ENCODE data around the gene FXR2. TPM values are rescaled to one million over a fixed set of nuclear protein-coding genes. Genes with fewer than 3 reads are reported as not detected.
"Not testable (repeated sequence)": the region's sequence is repeated elsewhere in the genome, so short reads cannot be mapped to it uniquely, and the experiment has no call there.

Gene FXR2
- total and polyA plus RNA-seq, 2 experiments from 2014 or later, result 65.0 to 65.5 TPM

DNA sequence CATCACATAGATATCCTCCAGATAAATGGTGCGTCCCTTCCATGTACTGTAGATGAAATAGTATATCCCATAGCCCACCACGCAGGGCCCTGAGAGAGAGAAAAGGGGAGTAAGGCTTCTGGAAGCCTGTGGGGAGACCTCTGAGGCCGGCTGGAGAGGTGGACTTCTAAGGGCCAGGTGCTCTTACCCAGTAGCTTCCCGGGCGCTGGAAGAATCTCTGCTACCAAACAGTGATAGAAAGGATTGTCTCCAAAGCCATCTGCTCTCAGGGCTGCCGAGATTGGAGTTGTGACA is 12.2 kb upstream of the FXR2 start:
- H3K27ac ChIP-seq, result peak overlapping the region; percentile 97
- TF ChIP-seq, protein P1, sequence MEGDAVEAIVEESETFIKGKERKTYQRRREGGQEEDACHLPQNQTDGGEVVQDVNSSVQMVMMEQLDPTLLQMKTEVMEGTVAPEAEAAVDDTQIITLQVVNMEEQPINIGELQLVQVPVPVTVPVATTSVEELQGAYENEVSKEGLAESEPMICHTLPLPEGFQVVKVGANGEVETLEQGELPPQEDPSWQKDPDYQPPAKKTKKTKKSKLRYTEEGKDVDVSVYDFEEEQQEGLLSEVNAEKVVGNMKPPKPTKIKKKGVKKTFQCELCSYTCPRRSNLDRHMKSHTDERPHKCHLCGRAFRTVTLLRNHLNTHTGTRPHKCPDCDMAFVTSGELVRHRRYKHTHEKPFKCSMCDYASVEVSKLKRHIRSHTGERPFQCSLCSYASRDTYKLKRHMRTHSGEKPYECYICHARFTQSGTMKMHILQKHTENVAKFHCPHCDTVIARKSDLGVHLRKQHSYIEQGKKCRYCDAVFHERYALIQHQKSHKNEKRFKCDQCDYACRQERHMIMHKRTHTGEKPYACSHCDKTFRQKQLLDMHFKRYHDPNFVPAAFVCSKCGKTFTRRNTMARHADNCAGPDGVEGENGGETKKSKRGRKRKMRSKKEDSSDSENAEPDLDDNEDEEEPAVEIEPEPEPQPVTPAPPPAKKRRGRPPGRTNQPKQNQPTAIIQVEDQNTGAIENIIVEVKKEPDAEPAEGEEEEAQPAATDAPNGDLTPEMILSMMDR (IDR thresholded peaks at IDR 0.05; ENCODE audit: low read depth, low read length), result no peak
- peaks cover 9% of the 10 kb centered on the region for H3K4me1 ChIP-seq (ENCODE audit: low read depth)
- peak overlapping the region; percentile 65 for H3K4me3 ChIP-seq
- H3K36me3 ChIP-seq, result no peaks in the 10 kb centered on the region
- peak in 1 of 2 donors; percentile 21 for DNase-seq (ENCODE audit: low read depth in 1 of 2, low spot score in 1 of 2)
- no peaks in the 10 kb centered on the region for H3K9me3 ChIP-seq (ENCODE audit: low read depth)
- no peaks in the 10 kb centered on the region for H3K27me3 ChIP-seq

DNA sequence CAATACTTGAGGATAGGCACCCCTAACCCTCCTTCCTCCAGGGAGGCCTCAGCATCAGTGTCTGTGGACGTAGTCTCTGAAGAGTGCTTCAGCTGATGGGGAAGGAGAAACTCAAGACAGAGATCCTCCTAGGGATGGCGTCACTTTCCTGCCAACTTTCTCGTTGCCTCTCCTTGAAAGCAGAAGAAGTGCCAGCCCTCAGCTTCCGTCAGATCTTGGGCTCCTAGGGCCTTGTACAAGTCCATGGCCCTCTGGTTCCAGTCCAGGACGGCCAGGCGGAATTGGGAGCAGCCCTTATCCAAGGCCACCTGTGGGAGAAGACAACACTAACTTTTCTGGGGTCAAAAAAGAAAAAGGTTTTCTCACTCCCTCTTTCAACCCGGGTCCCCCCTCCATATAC is 11.6 kb upstream of the FXR2 start:
- TF ChIP-seq, protein P1 (IDR thresholded peaks at IDR 0.05; ENCODE audit: low read depth, low read length), result no peak
- no peak for DNase-seq (ENCODE audit: low read depth in 1 of 2, low spot score in 1 of 2)
- Histone ChIP-seq H3K36me3 (no peaks in the 10 kb centered on the region), H3K4me3 (peak overlapping the region; percentile 65), H3K27ac (peak overlapping the region; percentile 97), H3K9me3 (ENCODE audit: low read depth) (no peaks in the 10 kb centered on the region), H3K4me1 (ENCODE audit: low read depth) (peaks cover 9% of the 10 kb centered on the region), H3K27me3 (no peaks in the 10 kb centered on the region)

DNA sequence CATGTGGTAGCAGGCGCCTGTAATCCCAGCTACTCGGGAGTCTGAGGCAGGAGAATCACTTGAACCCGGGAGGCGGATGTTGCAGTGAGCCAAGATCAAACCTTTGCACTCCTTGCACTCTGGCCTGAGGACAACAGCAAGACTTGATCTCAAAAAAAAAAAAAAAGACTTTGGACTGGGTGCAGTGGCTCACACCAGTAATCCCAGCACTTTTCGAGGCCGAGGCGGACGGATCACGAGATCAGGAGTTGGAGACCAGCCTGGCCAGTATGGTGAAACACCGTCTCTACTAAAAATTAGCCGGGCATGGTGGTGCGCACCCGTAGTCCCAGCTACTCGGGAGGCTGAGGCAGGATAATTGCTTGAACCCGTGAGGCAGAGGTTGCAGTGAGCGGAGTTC is 11.1 kb upstream of the FXR2 start:
- DNase-seq (ENCODE audit: low read depth in 1 of 2, low spot score in 1 of 2); H3K4me3 ChIP-seq; H3K4me1 ChIP-seq (ENCODE audit: low read depth); H3K9me3 ChIP-seq (ENCODE audit: low read depth); H3K27ac ChIP-seq; H3K27me3 ChIP-seq; H3K36me3 ChIP-seq: not testable (repeated sequence)

DNA sequence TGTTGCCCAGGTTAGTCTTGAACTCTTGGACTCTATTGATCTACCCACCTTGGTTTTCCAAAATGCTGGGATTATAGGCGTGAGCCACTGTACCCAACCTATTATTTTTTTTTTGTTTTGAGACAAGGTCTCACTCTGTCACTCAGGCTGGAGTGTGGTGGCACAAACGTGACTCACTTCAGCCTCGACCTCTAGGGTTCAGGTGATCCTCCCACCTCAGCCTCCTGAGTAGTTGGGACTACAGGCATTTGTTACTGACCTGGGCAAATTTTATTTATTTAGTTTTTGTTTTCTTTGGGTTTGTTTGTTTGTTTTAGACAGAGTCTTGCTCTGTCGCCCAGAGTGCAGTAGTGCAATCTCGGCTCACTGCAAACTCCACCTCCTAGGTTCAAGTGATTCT is 9.0 kb upstream of the FXR2 start:
- no peaks in the 10 kb centered on the region for H3K27me3 ChIP-seq
- H3K36me3 ChIP-seq, result no peaks in the 10 kb centered on the region
- no peak overlapping the region for H3K4me3 ChIP-seq
- DNase-seq (ENCODE audit: low read depth in 1 of 2, low spot score in 1 of 2), result no peak
- no peaks in the 10 kb centered on the region for H3K9me3 ChIP-seq (ENCODE audit: low read depth)
- peaks cover 9% of the 10 kb centered on the region for H3K4me1 ChIP-seq (ENCODE audit: low read depth)
- TF ChIP-seq, protein P1 (IDR thresholded peaks at IDR 0.05; ENCODE audit: low read depth, low read length), result no peak
- no peak overlapping the region for H3K27ac ChIP-seq

DNA sequence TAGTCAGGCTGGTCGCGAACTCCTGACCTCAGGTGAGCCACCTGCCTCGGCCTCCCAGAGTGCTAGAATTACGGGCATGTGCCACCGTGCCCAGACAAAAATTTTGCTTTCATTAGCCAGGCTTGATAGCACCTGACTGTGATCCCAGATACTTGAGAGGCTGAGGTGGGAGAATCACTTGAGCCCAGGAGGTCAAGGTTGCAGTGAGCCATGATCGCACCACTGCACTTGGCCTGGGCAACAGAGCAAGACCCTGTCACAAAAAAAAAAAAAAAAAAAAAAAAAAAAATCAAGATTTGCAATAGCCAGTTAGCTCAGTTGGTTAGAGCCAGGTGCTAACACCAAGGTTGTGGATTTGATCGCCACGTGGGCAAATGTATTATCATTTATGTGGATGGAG is 6.1 kb upstream of the FXR2 start:
- no peak for DNase-seq (ENCODE audit: low read depth in 1 of 2, low spot score in 1 of 2)
- Histone ChIP-seq H3K4me3 (no peak overlapping the region), H3K4me1 (ENCODE audit: low read depth) (no peaks in the 10 kb centered on the region), H3K27ac (no peak overlapping the region), H3K9me3 (ENCODE audit: low read depth) (no peaks in the 10 kb centered on the region), H3K27me3 (no peaks in the 10 kb centered on the region), H3K36me3 (no peaks in the 10 kb centered on the region)
- TF ChIP-seq, protein P1 (IDR thresholded peaks at IDR 0.05; ENCODE audit: low read depth, low read length), result no peak

DNA sequence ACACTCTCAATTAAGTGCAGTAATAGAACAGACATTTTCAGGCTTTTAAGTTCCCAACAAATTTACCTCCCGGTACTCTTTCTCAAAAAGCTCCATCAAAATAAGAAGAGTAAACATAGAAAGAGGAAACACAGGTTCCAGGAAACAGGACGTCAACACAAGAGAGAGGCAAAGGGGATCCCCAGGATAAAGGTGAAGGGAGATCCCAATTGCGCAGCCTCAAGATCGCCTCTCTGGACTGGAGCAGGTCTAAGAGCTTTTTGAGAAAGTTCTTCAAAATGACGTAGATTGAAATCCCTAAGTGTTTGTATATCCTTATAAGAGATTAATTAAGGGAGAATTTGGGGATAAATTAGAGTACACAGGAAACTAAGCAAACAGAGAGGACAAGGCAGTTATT is 3.9 kb upstream of the FXR2 start:
- H3K36me3 ChIP-seq, result no peaks in the 10 kb centered on the region
- H3K27ac ChIP-seq, result no peak overlapping the region
- peaks cover under 1% of the 10 kb centered on the region for H3K4me1 ChIP-seq (ENCODE audit: low read depth)
- TF ChIP-seq, protein P1 (IDR thresholded peaks at IDR 0.05; ENCODE audit: low read depth, low read length), result no peak
- no peak overlapping the region for H3K4me3 ChIP-seq
- DNase-seq (ENCODE audit: low read depth in 1 of 2, low spot score in 1 of 2), result no peak
- H3K27me3 ChIP-seq, result no peaks in the 10 kb centered on the region
- H3K9me3 ChIP-seq (ENCODE audit: low read depth), result no peaks in the 10 kb centered on the region

All from cardiac muscle cell (in vitro differentiated cells and primary cell).